ENCODE measurements around the gene CRELD1. TPM values are rescaled to one million over a fixed set of nuclear protein-coding genes. Genes with fewer than 3 reads are reported as not detected.

Gene CRELD1
- total and polyA plus RNA-seq, 9 of the 15 experiments (the other 6 are each of a cell fraction or from before 2014, with no cell fraction given), result 3.3 to 25.8 (median 16.5) TPM

DNA sequence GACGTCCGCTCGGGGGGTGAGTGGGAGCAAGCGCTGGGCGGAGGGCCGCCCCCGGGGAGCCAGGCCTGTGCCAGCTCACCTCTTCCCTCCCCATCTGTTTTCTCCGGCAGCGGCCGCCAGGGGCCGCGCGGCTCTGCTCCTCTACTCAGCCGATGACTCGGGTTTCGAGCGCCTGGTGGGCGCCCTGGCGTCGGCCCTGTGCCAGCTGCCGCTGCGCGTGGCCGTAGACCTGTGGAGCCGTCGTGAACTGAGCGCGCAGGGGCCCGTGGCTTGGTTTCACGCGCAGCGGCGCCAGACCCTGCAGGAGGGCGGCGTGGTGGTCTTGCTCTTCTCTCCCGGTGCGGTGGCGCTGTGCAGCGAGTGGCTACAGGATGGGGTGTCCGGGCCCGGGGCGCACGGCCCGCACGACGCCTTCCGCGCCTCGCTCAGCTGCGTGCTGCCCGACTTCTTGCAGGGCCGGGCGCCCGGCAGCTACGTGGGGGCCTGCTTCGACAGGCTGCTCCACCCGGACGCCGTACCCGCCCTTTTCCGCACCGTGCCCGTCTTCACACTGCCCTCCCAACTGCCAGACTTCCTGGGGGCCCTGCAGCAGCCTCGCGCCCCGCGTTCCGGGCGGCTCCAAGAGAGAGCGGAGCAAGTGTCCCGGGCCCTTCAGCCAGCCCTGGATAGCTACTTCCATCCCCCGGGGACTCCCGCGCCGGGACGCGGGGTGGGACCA lies 632 bp upstream of the CRELD1 start (continued):
- TF ChIP-seq, protein P1, sequence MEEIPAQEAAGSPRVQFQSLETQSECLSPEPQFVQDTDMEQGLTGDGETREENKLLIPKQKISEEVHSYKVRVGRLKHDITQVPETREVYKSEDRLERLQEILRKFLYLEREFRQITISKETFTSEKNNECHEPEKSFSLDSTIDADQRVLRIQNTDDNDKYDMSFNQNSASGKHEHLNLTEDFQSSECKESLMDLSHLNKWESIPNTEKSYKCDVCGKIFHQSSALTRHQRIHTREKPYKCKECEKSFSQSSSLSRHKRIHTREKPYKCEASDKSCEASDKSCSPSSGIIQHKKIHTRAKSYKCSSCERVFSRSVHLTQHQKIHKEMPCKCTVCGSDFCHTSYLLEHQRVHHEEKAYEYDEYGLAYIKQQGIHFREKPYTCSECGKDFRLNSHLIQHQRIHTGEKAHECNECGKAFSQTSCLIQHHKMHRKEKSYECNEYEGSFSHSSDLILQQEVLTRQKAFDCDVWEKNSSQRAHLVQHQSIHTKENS (CRISPR knock-in tag; IDR thresholded peaks at IDR 0.05), result no peak
- TF ChIP-seq SMC3 (conservative IDR thresholded peaks at IDR 0.05; ENCODE audit: insufficient read depth, low read depth, low read length) (peak; percentile 79), HDAC3 (IDR thresholded peaks at IDR 0.05; ENCODE audit: borderline replicate concordance, partially characterized antibody) (no peak), TCF7L2 (IDR thresholded peaks at IDR 0.05; ENCODE audit: low read depth, low read length) (no peak)
- TF ChIP-seq, protein P2, sequence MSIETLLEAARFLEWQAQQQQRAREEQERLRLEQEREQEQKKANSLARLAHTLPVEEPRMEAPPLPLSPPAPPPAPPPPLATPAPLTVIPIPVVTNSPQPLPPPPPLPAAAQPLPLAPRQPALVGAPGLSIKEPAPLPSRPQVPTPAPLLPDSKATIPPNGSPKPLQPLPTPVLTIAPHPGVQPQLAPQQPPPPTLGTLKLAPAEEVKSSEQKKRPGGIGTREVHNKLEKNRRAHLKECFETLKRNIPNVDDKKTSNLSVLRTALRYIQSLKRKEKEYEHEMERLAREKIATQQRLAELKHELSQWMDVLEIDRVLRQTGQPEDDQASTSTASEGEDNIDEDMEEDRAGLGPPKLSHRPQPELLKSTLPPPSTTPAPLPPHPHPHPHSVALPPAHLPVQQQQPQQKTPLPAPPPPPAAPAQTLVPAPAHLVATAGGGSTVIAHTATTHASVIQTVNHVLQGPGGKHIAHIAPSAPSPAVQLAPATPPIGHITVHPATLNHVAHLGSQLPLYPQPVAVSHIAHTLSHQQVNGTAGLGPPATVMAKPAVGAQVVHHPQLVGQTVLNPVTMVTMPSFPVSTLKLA (conservative IDR thresholded peaks at IDR 0.05), result no peak
- TF ChIP-seq, protein P3, sequence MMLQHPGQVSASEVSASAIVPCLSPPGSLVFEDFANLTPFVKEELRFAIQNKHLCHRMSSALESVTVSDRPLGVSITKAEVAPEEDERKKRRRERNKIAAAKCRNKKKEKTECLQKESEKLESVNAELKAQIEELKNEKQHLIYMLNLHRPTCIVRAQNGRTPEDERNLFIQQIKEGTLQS (IDR thresholded peaks at IDR 0.05), result no peak
- TF ChIP-seq, protein P3 (CRISPR knock-in tag; conservative IDR thresholded peaks at IDR 0.05), result no peak
- TF ChIP-seq, protein P4, sequence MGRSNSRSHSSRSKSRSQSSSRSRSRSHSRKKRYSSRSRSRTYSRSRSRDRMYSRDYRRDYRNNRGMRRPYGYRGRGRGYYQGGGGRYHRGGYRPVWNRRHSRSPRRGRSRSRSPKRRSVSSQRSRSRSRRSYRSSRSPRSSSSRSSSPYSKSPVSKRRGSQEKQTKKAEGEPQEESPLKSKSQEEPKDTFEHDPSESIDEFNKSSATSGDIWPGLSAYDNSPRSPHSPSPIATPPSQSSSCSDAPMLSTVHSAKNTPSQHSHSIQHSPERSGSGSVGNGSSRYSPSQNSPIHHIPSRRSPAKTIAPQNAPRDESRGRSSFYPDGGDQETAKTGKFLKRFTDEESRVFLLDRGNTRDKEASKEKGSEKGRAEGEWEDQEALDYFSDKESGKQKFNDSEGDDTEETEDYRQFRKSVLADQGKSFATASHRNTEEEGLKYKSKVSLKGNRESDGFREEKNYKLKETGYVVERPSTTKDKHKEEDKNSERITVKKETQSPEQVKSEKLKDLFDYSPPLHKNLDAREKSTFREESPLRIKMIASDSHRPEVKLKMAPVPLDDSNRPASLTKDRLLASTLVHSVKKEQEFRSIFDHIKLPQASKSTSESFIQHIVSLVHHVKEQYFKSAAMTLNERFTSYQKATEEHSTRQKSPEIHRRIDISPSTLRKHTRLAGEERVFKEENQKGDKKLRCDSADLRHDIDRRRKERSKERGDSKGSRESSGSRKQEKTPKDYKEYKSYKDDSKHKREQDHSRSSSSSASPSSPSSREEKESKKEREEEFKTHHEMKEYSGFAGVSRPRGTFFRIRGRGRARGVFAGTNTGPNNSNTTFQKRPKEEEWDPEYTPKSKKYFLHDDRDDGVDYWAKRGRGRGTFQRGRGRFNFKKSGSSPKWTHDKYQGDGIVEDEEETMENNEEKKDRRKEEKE (IDR thresholded peaks at IDR 0.05; ENCODE audit: borderline replicate concordance in 1 of 2, control insufficient read depth in 1 of 2, low read depth in 2 of 2, low read length in 1 of 2), result no peak
- TF ChIP-seq, protein P5, sequence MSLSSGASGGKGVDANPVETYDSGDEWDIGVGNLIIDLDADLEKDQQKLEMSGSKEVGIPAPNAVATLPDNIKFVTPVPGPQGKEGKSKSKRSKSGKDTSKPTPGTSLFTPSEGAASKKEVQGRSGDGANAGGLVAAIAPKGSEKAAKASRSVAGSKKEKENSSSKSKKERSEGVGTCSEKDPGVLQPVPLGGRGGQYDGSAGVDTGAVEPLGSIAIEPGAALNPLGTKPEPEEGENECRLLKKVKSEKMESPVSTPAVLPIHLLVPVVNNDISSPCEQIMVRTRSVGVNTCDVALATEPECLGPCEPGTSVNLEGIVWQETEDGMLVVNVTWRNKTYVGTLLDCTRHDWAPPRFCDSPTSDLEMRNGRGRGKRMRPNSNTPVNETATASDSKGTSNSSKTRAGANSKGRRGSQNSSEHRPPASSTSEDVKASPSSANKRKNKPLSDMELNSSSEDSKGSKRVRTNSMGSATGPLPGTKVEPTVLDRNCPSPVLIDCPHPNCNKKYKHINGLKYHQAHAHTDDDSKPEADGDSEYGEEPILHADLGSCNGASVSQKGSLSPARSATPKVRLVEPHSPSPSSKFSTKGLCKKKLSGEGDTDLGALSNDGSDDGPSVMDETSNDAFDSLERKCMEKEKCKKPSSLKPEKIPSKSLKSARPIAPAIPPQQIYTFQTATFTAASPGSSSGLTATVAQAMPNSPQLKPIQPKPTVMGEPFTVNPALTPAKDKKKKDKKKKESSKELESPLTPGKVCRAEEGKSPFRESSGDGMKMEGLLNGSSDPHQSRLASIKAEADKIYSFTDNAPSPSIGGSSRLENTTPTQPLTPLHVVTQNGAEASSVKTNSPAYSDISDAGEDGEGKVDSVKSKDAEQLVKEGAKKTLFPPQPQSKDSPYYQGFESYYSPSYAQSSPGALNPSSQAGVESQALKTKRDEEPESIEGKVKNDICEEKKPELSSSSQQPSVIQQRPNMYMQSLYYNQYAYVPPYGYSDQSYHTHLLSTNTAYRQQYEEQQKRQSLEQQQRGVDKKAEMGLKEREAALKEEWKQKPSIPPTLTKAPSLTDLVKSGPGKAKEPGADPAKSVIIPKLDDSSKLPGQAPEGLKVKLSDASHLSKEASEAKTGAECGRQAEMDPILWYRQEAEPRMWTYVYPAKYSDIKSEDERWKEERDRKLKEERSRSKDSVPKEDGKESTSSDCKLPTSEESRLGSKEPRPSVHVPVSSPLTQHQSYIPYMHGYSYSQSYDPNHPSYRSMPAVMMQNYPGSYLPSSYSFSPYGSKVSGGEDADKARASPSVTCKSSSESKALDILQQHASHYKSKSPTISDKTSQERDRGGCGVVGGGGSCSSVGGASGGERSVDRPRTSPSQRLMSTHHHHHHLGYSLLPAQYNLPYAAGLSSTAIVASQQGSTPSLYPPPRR (CRISPR knock-in tag; IDR thresholded peaks at IDR 0.05; ENCODE audit: borderline replicate concordance), result no peak
- TF ChIP-seq, protein P6, sequence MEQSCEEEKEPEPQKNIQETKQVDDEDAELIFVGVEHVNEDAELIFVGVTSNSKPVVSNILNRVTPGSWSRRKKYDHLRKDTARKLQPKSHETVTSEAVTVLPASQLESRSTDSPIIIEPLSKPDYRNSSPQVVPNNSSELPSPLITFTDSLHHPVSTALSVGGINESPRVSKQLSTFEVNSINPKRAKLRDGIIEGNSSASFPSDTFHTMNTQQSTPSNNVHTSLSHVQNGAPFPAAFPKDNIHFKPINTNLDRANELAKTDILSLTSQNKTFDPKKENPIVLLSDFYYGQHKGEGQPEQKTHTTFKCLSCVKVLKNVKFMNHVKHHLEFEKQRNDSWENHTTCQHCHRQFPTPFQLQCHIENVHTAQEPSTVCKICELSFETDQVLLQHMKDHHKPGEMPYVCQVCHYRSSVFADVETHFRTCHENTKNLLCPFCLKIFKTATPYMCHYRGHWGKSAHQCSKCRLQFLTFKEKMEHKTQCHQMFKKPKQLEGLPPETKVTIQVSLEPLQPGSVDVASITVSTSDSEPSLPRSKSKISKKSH (CRISPR knock-in tag; IDR thresholded peaks at IDR 0.05), result no peak
